GM12891 (cell line): Measurements from ENCODE around the gene SPRR1B.

Experiments
- DNase-seq: peaks from one replicate; pipeline ENCODE4 v3.0.0; 2011; ENCODE audit warnings: low spot score; ENCODE audit not compliant: insufficient read length
- FAIRE-seq: peaks from 2 replicates; lab custom pipeline; 2011; peaks lifted over from hg19 to GRCh38; lab: Jason Lieb, UNC
- POLR2A ChIP-seq: IDR thresholded peaks from 2 replicates; pipeline ENCODE4 v1.6.1; 2011; ENCODE audit warnings: low read depth, low read length, control low read depth
- POLR2AphosphoS5 ChIP-seq: IDR thresholded peaks from 2 replicates; pipeline ENCODE4 v1.6.1; 2011; ENCODE audit warnings: low read depth, low read length, control low read depth
- POU2F2 ChIP-seq: IDR thresholded peaks from 2 replicates; pipeline ENCODE4 v1.6.1; 2011; ENCODE audit warnings: low read depth, mild to moderate bottlenecking, control low read depth, low read length, moderate library complexity
- SPI1 ChIP-seq: IDR thresholded peaks from 2 replicates; pipeline ENCODE4 v1.6.1; 2011; ENCODE audit warnings: low read depth, low read length, control low read depth
- TAF1 ChIP-seq: IDR thresholded peaks from 2 replicates; pipeline ENCODE4 v1.6.1; 2011; ENCODE audit warnings: low read depth, low read length, control low read depth

The SPRR1B gene

GRCh38 chr1:153072806-153073726, 42.1 kb downstream of the SPRR1B start:
- DNase-seq (no peak), FAIRE-seq (no peak)
- TF ChIP-seq POLR2AphosphoS5 (no peak), SPI1 (no peak), TAF1 (no peak)

- no peak for FAIRE-seq
- TF ChIP-seq POLR2A (no peak), POU2F2 (no peak)
- no peak for DNase-seq
Observed at GRCh38 chr1:153081736-153082135, 50.7 kb downstream of the SPRR1B start.
